ENCODE data around the gene HTR3C.

GRCh38 chr3:184018424-184018973 lies 34.3 kb upstream of the HTR3C start:
- no peak for TF ChIP-seq CTCF (conservative IDR thresholded peaks at IDR 0.05; ENCODE audit: low read depth, low read length)
- TF ChIP-seq EZH2phosphoT487 (IDR thresholded peaks at IDR 0.05; ENCODE audit: borderline replicate concordance, low read length), result no peak
- no peak for TF ChIP-seq EZH2 (IDR thresholded peaks at IDR 0.05; ENCODE audit: low read length, unreplicated experiment)

Measured in PC-3 (cell line).